H9 (cell line): ENCODE data around the gene CCNL1. TPM values are rescaled to one million over a fixed set of nuclear protein-coding genes. Genes with fewer than 3 reads are reported as not detected.

Source experiments
- DNase-seq: peaks from one replicate; pipeline ENCODE4 v3.0.0-alpha.2; 2017
- H2AFZ ChIP-seq: one replicate; pipeline ENCODE4 v1.6.1; 2013; ENCODE audit warnings: mild to moderate bottlenecking, low read length, control low read depth, moderate library complexity
- H2AK5ac ChIP-seq: 2 replicates; pipeline ENCODE4 v1.6.1; 2013; ENCODE audit warnings: low read length, control low read depth, mixed read lengths; ENCODE audit not compliant: insufficient read length
- H2BK120ac ChIP-seq: one replicate; pipeline ENCODE4 v1.6.1; 2013; ENCODE audit warnings: low read depth, mild to moderate bottlenecking, low read length, control low read depth, inconsistent platforms; ENCODE audit not compliant: poor library complexity, severe bottlenecking
- H2BK12ac ChIP-seq: 2 replicates; pipeline ENCODE4 v1.6.1; 2013; ENCODE audit warnings: low read length, control low read depth, mixed read lengths, low read depth; ENCODE audit not compliant: insufficient read length
- H2BK15ac ChIP-seq: 2 replicates; pipeline ENCODE4 v1.6.1; 2013; ENCODE audit warnings: low read depth, low read length, control low read depth
- H2BK20ac ChIP-seq: one replicate; pipeline ENCODE4 v1.6.1; 2013; ENCODE audit warnings: low read depth, mild to moderate bottlenecking, low read length, control low read depth, inconsistent platforms; ENCODE audit not compliant: poor library complexity, severe bottlenecking
- H2BK5ac ChIP-seq: 2 replicates; pipeline ENCODE4 v1.6.1; 2013; ENCODE audit warnings: low read length, control low read depth, mixed read lengths; ENCODE audit not compliant: insufficient read length
- H3K14ac ChIP-seq: 2 replicates; pipeline ENCODE4 v1.6.1; 2013; ENCODE audit warnings: low read length, control low read depth; ENCODE audit not compliant: insufficient read depth
- H3K18ac ChIP-seq: 2 replicates; pipeline ENCODE4 v1.6.1; 2013; ENCODE audit warnings: low read depth, mild to moderate bottlenecking, mixed read lengths, low read length, control low read depth; ENCODE audit not compliant: insufficient read length
- H3K23ac ChIP-seq: 2 replicates; pipeline ENCODE4 v1.6.1; 2013; ENCODE audit warnings: low read length, control low read depth, mixed read lengths, low read depth; ENCODE audit not compliant: insufficient read length
- H3K23me2 ChIP-seq: 2 replicates; pipeline ENCODE4 v1.6.1; 2013; ENCODE audit warnings: low read depth, mild to moderate bottlenecking, mixed read lengths, low read length, control low read depth; ENCODE audit not compliant: insufficient read length, poor library complexity, severe bottlenecking
- H3K27ac ChIP-seq: 2 replicates; pipeline ENCODE4 v1.5.1; 2013; ENCODE audit warnings: low read length, control low read depth, mixed read lengths, low read depth; ENCODE audit not compliant: insufficient read length
- H3K27me3 ChIP-seq: 2 replicates; pipeline ENCODE4 v1.6.1; 2013; ENCODE audit warnings: low read length, control low read depth, inconsistent platforms; ENCODE audit not compliant: insufficient read depth
- H3K4ac ChIP-seq: 2 replicates; pipeline ENCODE4 v1.6.1; 2013; ENCODE audit warnings: low read depth, mild to moderate bottlenecking, control low read depth, inconsistent platforms, low read length, moderate library complexity
- H3K4me1 ChIP-seq: 2 replicates; pipeline ENCODE4 v1.6.1; 2013; ENCODE audit warnings: low read length, control low read depth, inconsistent platforms; ENCODE audit not compliant: insufficient read depth
- H3K4me2 ChIP-seq: 2 replicates; pipeline ENCODE4 v1.6.1; 2013; ENCODE audit warnings: low read length, control low read depth, mixed read lengths; ENCODE audit not compliant: insufficient read length, insufficient read depth
- H3K56ac ChIP-seq: 2 replicates; pipeline ENCODE4 v1.6.1; 2013; ENCODE audit warnings: low read depth, mild to moderate bottlenecking, mixed read lengths, low read length, control low read depth; ENCODE audit not compliant: insufficient read length
- H3K79me1 ChIP-seq: 2 replicates; pipeline ENCODE4 v1.6.1; 2013; ENCODE audit warnings: low read depth, mild to moderate bottlenecking, moderate library complexity, low read length, control low read depth, inconsistent platforms; ENCODE audit not compliant: insufficient read depth, poor library complexity, severe bottlenecking
- H3K79me2 ChIP-seq: 2 replicates; pipeline ENCODE4 v1.6.1; 2013; ENCODE audit warnings: low read length, control low read depth, inconsistent platforms; ENCODE audit not compliant: insufficient read depth
- H3K9ac ChIP-seq: 2 replicates; pipeline ENCODE4 v1.6.1; 2013; ENCODE audit warnings: low read length, control low read depth, mixed read lengths; ENCODE audit not compliant: insufficient read length; ENCODE audit errors: extremely low read depth
- H3K9me3 ChIP-seq: one replicate; pipeline ENCODE4 v1.6.1; 2013; ENCODE audit warnings: low read depth, low read length, inconsistent platforms; ENCODE audit not compliant: control insufficient read depth
- H3T11ph ChIP-seq: one replicate; pipeline ENCODE4 v1.6.1; 2013; ENCODE audit warnings: mild to moderate bottlenecking, low read length, control low read depth, inconsistent platforms
- H4K20me1 ChIP-seq: one replicate; pipeline ENCODE4 v1.6.1; 2013; ENCODE audit not compliant: control insufficient read depth, insufficient read length, insufficient read depth
- H4K5ac ChIP-seq: 2 replicates; pipeline ENCODE4 v1.6.1; 2013; ENCODE audit warnings: low read depth, mild to moderate bottlenecking, mixed read lengths, low read length, control low read depth; ENCODE audit not compliant: insufficient read length
- H4K8ac ChIP-seq: replicated peaks from 2 replicates; pipeline ENCODE4 v1.6.1; 2013; ENCODE audit warnings: low read length, control low read depth, mixed read lengths, low read depth; ENCODE audit not compliant: insufficient read length
- H4K91ac ChIP-seq: 2 replicates; pipeline ENCODE4 v1.6.1; 2013; ENCODE audit warnings: low read depth, mild to moderate bottlenecking, moderate library complexity, mixed read lengths, low read length, control low read depth; ENCODE audit not compliant: insufficient read length
- H3K27ac Mint-ChIP-seq, 3 experiments: 2 replicates in 2 of 3; 3 replicates in 1 of 3; pipeline ENCODE4 v1.8.0; 2020 to 2021; ENCODE audit warnings: mixed read lengths in 3 of 3, mild to moderate bottlenecking in 1 of 3, moderate library complexity in 1 of 3
- H3K27me3 Mint-ChIP-seq: 2 replicates; pipeline ENCODE4 v1.8.0; 2021; ENCODE audit warnings: low read depth, mild to moderate bottlenecking, moderate library complexity, mixed read lengths
- H3K36me3 Mint-ChIP-seq, 3 experiments: 2 replicates in 2 of 3; 3 replicates in 1 of 3; pipeline ENCODE4 v1.8.0; 2020 to 2021; ENCODE audit warnings: low read depth in 3 of 3, mixed read lengths in 3 of 3; ENCODE audit not compliant: insufficient read depth in 1 of 3
- H3K4me1 Mint-ChIP-seq, 2 experiments: 2 replicates each; pipeline ENCODE4 v1.8.0; 2020; ENCODE audit warnings: mixed read lengths in 2 of 2
- H3K4me3 Mint-ChIP-seq, 2 experiments: 2 replicates in 1 of 2; 3 replicates in 1 of 2; pipeline ENCODE4 v1.8.0; 2020 to 2021; ENCODE audit warnings: mild to moderate bottlenecking in 2 of 2, mixed read lengths in 2 of 2, moderate library complexity in 1 of 2
- H3K9me3 Mint-ChIP-seq, 2 experiments: 2 replicates in 1 of 2; 3 replicates in 1 of 2; pipeline ENCODE4 v1.8.0; 2020; ENCODE audit warnings: mild to moderate bottlenecking in 2 of 2, mixed read lengths in 2 of 2, moderate library complexity in 1 of 2
- WGBS: extraction: QIAGEN DNeasy Blood & Tissue Kit; methylation state at CpG from one replicate; pipeline ENCODE4 v1.1.7; 2013; ENCODE audit warnings: missing lambda C conversion rate, low lambda C conversion rate, mixed read lengths; ENCODE audit not compliant: insufficient read length; ENCODE audit errors: extremely low coverage; 5-methylcytosine and 5-hydroxymethylcytosine counted together
- total RNA-seq: library from RNA; stranded (reverse); gene quantifications from 2 replicates; pipeline ENCODE4 v1.2.1, GENCODE V29; 2021
- TF ChIP-seq, protein P1 (sequence below): fragments of 200-600 bp; sonication (generic); conservative IDR thresholded peaks from 3 replicates; pipeline ENCODE4 v1.8.0; 2021; ENCODE audit warnings: antibody characterized with exemption, mild to moderate bottlenecking

Gene CCNL1
- total RNA-seq, 1 experiment from 2014 or later, result 103 TPM

DNA sequence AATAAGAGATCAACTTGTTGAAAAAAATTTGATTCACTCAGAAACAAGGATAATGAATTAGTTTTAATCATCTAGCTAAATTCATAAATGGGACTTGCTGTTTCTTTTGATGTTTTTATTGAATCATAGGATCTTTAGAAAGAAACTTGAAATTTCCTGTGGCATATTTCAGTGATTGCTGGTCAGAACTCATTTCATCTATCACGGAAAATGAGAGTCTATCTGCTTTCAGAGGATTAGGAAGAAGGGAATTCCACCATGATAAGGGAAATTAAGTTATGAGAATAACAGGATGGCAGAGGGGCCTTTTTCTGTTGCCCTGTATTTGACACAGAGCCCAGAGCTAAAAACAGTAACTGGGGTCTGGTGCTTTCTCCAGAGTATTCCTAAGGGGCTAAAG, 44.9 kb upstream of the CCNL1 start:
- Histone ChIP-seq H3K4ac (no peak overlapping the region), H3T11ph (no peak overlapping the region), H4K20me1 (no peaks in the 10 kb centered on the region), H3K4me2 (no peak overlapping the region), H2BK20ac (no peak overlapping the region), H3K79me1 (no peaks in the 10 kb centered on the region), H4K8ac (no peak overlapping the region), H3K56ac (no peak overlapping the region), H4K5ac (no peak overlapping the region), H2AFZ (no peak overlapping the region), H3K4me1 (no peaks in the 10 kb centered on the region), H4K91ac (no peak overlapping the region), H3K9ac (no peak overlapping the region), H3K23me2 (no peaks in the 10 kb centered on the region), H3K27ac (no peak overlapping the region), H3K18ac (no peak overlapping the region), H3K27me3 (no peaks in the 10 kb centered on the region), H2BK15ac (no peak overlapping the region), H2BK5ac (no peak overlapping the region), H2BK120ac (no peak overlapping the region), H3K79me2 (no peaks in the 10 kb centered on the region), H3K23ac (no peak overlapping the region), H3K9me3 (no peaks in the 10 kb centered on the region), H3K14ac (no peak overlapping the region), H2AK5ac (no peak overlapping the region), H2BK12ac (no peak overlapping the region)
- H3K36me3 Mint-ChIP-seq, result no peaks in the 10 kb centered on the region
- no peak for DNase-seq
- H3K27me3 Mint-ChIP-seq, result no peaks in the 10 kb centered on the region
- WGBS, result no CpG with 5 or more reads among the region's 1 CpG
- no peak overlapping the region for H3K4me3 Mint-ChIP-seq
- peaks cover 13 to 14% of the 10 kb centered on the region in 2 experiments for H3K4me1 Mint-ChIP-seq
- no peak overlapping the region for H3K27ac Mint-ChIP-seq
- TF ChIP-seq, protein P1, sequence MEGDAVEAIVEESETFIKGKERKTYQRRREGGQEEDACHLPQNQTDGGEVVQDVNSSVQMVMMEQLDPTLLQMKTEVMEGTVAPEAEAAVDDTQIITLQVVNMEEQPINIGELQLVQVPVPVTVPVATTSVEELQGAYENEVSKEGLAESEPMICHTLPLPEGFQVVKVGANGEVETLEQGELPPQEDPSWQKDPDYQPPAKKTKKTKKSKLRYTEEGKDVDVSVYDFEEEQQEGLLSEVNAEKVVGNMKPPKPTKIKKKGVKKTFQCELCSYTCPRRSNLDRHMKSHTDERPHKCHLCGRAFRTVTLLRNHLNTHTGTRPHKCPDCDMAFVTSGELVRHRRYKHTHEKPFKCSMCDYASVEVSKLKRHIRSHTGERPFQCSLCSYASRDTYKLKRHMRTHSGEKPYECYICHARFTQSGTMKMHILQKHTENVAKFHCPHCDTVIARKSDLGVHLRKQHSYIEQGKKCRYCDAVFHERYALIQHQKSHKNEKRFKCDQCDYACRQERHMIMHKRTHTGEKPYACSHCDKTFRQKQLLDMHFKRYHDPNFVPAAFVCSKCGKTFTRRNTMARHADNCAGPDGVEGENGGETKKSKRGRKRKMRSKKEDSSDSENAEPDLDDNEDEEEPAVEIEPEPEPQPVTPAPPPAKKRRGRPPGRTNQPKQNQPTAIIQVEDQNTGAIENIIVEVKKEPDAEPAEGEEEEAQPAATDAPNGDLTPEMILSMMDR, result no peak
- no peaks in the 10 kb centered on the region for H3K9me3 Mint-ChIP-seq
